Endothelial cell of umbilical vein (primary cell): ENCODE results near the gene UROD. TPM values are rescaled to one million over a fixed set of nuclear protein-coding genes. Genes with fewer than 3 reads are reported as not detected.

Experiments
- BruUV-seq: library from RNA; stranded (reverse); fragments of 400-500 nt; replicated peaks from 2 replicates; lab custom pipeline; 2021; lab: Mats Ljungman, UMichigan
- CTCF ChIA-PET: fragments of 300-600, 350-600 bp; sonication (Branson Sonifier 250); formaldehyde crosslinking; loops from one replicate; lab custom pipeline; 2021; ENCODE audit warnings: antibody characterized with exemption, inconsistent platforms; lab: Charles Lee
- POLR2A ChIA-PET: fragments of 300-600, 350-600 bp; sonication (Branson Sonifier 250); formaldehyde crosslinking; loops from one replicate; lab custom pipeline; 2021; ENCODE audit warnings: antibody characterized with exemption, inconsistent platforms; lab: Charles Lee
- DNase-seq: peaks from one replicate; pipeline ENCODE4 v3.0.0-alpha.2; 2011; ENCODE audit warnings: low read depth, low spot score
- FAIRE-seq: peaks from 2 replicates; lab custom pipeline; 2011; peaks lifted over from hg19 to GRCh38; lab: Jason Lieb, UNC
- H2AFZ ChIP-seq: 2 replicates; pipeline ENCODE4 v1.6.0; 2012; ENCODE audit warnings: low read depth, low read length, control low read depth, inconsistent platforms
- H3K27ac ChIP-seq: 2 replicates; pipeline ENCODE4 v1.5.1; 2011; ENCODE audit warnings: low read depth, mild to moderate bottlenecking, control low read depth, low read length, moderate library complexity; ENCODE audit not compliant: insufficient read depth
- H3K27me3 ChIP-seq, 2 experiments: 2 replicates each; pipeline versions ENCODE4 v1.6.0 to v1.6.1; 2011; ENCODE audit warnings: low read length in 2 of 2, mixed read lengths in 1 of 2; ENCODE audit not compliant: control insufficient read depth in 2 of 2, insufficient read depth in 2 of 2
- H3K36me3 ChIP-seq, 2 experiments: 2 replicates in 1 of 2; 3 replicates in 1 of 2; pipeline ENCODE4 v1.5.1; 2011; ENCODE audit warnings: low read length in 2 of 2, mild to moderate bottlenecking in 1 of 2, moderate library complexity in 1 of 2; ENCODE audit not compliant: control insufficient read depth in 2 of 2, insufficient read depth in 2 of 2; ENCODE audit errors: extremely low read depth in 1 of 2
- H3K4me1 ChIP-seq: 3 replicates; pipeline ENCODE4 v1.5.1; 2011; ENCODE audit warnings: mild to moderate bottlenecking, low read length; ENCODE audit not compliant: control insufficient read depth, insufficient read depth; ENCODE audit errors: extremely low read depth
- H3K4me2 ChIP-seq: 2 replicates; pipeline ENCODE4 v1.6.1; 2011; ENCODE audit warnings: low read length, control low read depth, mixed read lengths; ENCODE audit not compliant: insufficient read depth
- H3K4me3 ChIP-seq, 3 experiments: fragments of 200-600 bp in 1 of 3; sonication (generic), shearing (Covaris generic) in 1 of 3; replicated peaks in 1 of 3; 2 replicates each; pipeline ENCODE4 v1.5.1; 2011 to 2016; ENCODE audit warnings: control low read depth in 3 of 3, low read length in 3 of 3, mild to moderate bottlenecking in 2 of 3, inconsistent platforms in 1 of 3, low read depth in 1 of 3, moderate library complexity in 1 of 3; ENCODE audit not compliant: insufficient read depth in 1 of 3
- H3K79me2 ChIP-seq: 2 replicates; pipeline ENCODE4 v1.6.0; 2012; ENCODE audit warnings: low read length, inconsistent platforms; ENCODE audit not compliant: control insufficient read depth, insufficient read depth
- H3K9ac ChIP-seq: replicated peaks from 2 replicates; pipeline ENCODE3; 2011; ENCODE audit warnings: low read length, control low read depth; ENCODE audit not compliant: insufficient read depth; ENCODE audit errors: extremely low read depth
- H3K9me1 ChIP-seq: replicated peaks from 3 replicates; pipeline ENCODE4 v1.6.0; 2011; ENCODE audit warnings: mild to moderate bottlenecking, low read length; ENCODE audit not compliant: control insufficient read depth, insufficient read depth; ENCODE audit errors: extremely low read depth
- H3K9me3 ChIP-seq: replicated peaks from 2 replicates; pipeline ENCODE4 v1.5.1; 2012; ENCODE audit warnings: low read length, inconsistent platforms; ENCODE audit not compliant: control insufficient read depth, insufficient read depth
- H4K20me1 ChIP-seq: replicated peaks from 2 replicates; pipeline ENCODE3; 2011; ENCODE audit warnings: mild to moderate bottlenecking, low read length; ENCODE audit not compliant: control insufficient read depth, insufficient read depth; ENCODE audit errors: extremely low read depth
- EZH2 ChIP-seq: IDR thresholded peaks from 2 replicates; pipeline ENCODE4 v1.6.1; 2012; ENCODE audit warnings: borderline replicate concordance, low read depth, mild to moderate bottlenecking, moderate library complexity, low read length, inconsistent platforms; ENCODE audit not compliant: severe bottlenecking
- FOS ChIP-seq: IDR thresholded peaks from 2 replicates; pipeline ENCODE4 v1.6.1; 2011; ENCODE audit warnings: mild to moderate bottlenecking, low read length, moderate library complexity, borderline replicate concordance; ENCODE audit not compliant: insufficient read depth
- GATA2 ChIP-seq: IDR thresholded peaks from 2 replicates; pipeline ENCODE4 v1.7.0; 2011; ENCODE audit warnings: low read depth, mild to moderate bottlenecking, moderate library complexity, mixed read lengths, low read length; ENCODE audit not compliant: insufficient read length, insufficient read depth
- JUN ChIP-seq: IDR thresholded peaks from 2 replicates; pipeline ENCODE4 v1.6.1; 2011; ENCODE audit warnings: borderline replicate concordance, low read depth; ENCODE audit not compliant: insufficient read length, insufficient read depth
- MYC ChIP-seq: IDR thresholded peaks from one replicate; pipeline ENCODE4 v1.6.1; 2011; ENCODE audit warnings: mild to moderate bottlenecking, low read depth, low read length
- POLR2A ChIP-seq: IDR thresholded peaks from 2 replicates; pipeline ENCODE4 v1.6.1; 2012; ENCODE audit warnings: low read depth, mild to moderate bottlenecking, control low read depth, low read length
- POLR2AphosphoS5 ChIP-seq: IDR thresholded peaks from 2 replicates; pipeline ENCODE4 v1.6.1; 2012; ENCODE audit warnings: low read depth, mild to moderate bottlenecking, control low read depth, low read length, moderate library complexity; ENCODE audit not compliant: insufficient read depth
- dilution Hi-C: fragments of 300-500 bp; cut with MboI; formaldehyde crosslinking; loops from one replicate; pipeline ENCODE4 v1.15.0; 2019; ENCODE audit warnings: low sequenced_read_pairs; ENCODE audit not compliant: extremely low pct_ligation_motif_present
- intact Hi-C: fragments of 100-400 bp; cut with micrococcal nuclease; formaldehyde crosslinking; loops from one replicate; pipeline ENCODE4 v1.10.0; 2022
- polyA plus RNA-seq, 4 experiments: library from polyadenylated mRNA; depleted of rRNA in 3 of 4; stranded (reverse) in 3 of 4; unstranded in 1 of 4; fragments of >200 nt; gene quantifications; 2 replicates each; pipeline versions ENCODE4 v1.2.1 to v1.2.3, GENCODE V29; 2011 to 2012; ENCODE audit warnings: missing spikeins in 1 of 4
- total RNA-seq: library from RNA; stranded (reverse); gene quantifications from 2 replicates; pipeline ENCODE4 v1.2.3, GENCODE V29; 2021
- TF ChIP-seq, protein P1 (sequence below): IDR thresholded peaks from 2 replicates; pipeline ENCODE4 v1.6.1; 2011; ENCODE audit not compliant: insufficient read depth, insufficient read length
- TF ChIP-seq, protein P2 (sequence below), 2 donors: IDR thresholded peaks; 1 replicate in 1 of 2; 2 replicates in 1 of 2; pipeline ENCODE4 v1.5.1; 2011; ENCODE audit warnings: low read length in 2 of 2, mild to moderate bottlenecking in 2 of 2, moderate library complexity in 2 of 2, control low read depth in 1 of 2, inconsistent platforms in 1 of 2, low read depth in 1 of 2; ENCODE audit not compliant: insufficient read depth in 1 of 2; ENCODE audit errors: extremely low read depth in 1 of 2

UROD gene
- total and polyA plus RNA-seq, 2 donors (not counting 3 experiments of a cell fraction or from before 2014, with no cell fraction given): 192 to 636 TPM

DNA sequence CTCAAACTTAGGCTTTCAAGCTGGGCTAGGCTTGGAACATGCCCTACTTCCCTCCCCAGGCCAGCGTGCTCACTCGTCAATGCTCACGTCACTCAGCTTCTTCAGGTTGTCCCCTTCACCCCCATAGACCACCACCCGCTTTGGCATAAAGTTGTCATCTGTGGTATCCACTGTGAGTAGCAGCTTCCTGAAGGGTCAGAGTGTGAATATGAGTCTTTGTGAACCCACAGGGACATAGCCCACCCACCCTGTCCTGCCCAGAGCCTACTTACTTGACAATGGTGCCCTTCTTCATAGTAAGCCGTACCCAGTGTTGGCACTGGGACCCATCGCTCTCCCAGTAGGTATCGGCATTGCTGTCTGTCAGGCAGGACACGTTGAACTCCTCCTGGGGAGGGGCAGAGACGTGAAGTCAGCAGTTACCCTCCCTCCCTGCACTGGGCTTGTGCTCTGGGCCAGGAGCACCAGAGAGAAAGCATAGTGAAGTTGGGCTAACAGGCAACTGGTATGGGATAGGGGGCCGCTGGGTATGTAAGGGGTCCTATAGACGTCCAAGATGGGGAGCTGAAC is 2.7 kb upstream of the UROD start:
- Histone ChIP-seq H3K4me2 (no peak overlapping the region), H3K4me1 (peaks cover 28% of the 10 kb centered on the region), H2AFZ (no peak overlapping the region), H3K4me3 (no peak overlapping the region), H3K27me3 (no peaks in the 10 kb centered on the region), H3K9me1 (no peaks in the 10 kb centered on the region), H4K20me1 (no peaks in the 10 kb centered on the region), H3K27ac (no peak overlapping the region), H3K36me3 (peaks cover 17 to 47% of the 10 kb centered on the region in 2 experiments), H3K9ac (no peak overlapping the region), H3K79me2 (peaks cover 22% of the 10 kb centered on the region), H3K9me3 (no peaks in the 10 kb centered on the region)
- dilution Hi-C loops (no loop called here), intact Hi-C loops (no loop called here)
- POLR2A ChIA-PET: no interaction called here
- no TSS peak for BruUV-seq
- FAIRE-seq (no peak), DNase-seq (no peak)
- CTCF ChIA-PET: interaction anchor here (4.1 to 12.8 kb wide), 2 partner anchors 173 to 290 kb away, joined by 60 to 556 read pairs; no protein-coding TSS in a partner anchor
- TF ChIP-seq POLR2A (no peak), MYC (no peak), EZH2 (no peak), POLR2AphosphoS5 (no peak), JUN (no peak), FOS (no peak), GATA2 (no peak)
- TF ChIP-seq, protein P1, sequence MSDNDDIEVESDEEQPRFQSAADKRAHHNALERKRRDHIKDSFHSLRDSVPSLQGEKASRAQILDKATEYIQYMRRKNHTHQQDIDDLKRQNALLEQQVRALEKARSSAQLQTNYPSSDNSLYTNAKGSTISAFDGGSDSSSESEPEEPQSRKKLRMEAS: no peak
- TF ChIP-seq, protein P2, sequence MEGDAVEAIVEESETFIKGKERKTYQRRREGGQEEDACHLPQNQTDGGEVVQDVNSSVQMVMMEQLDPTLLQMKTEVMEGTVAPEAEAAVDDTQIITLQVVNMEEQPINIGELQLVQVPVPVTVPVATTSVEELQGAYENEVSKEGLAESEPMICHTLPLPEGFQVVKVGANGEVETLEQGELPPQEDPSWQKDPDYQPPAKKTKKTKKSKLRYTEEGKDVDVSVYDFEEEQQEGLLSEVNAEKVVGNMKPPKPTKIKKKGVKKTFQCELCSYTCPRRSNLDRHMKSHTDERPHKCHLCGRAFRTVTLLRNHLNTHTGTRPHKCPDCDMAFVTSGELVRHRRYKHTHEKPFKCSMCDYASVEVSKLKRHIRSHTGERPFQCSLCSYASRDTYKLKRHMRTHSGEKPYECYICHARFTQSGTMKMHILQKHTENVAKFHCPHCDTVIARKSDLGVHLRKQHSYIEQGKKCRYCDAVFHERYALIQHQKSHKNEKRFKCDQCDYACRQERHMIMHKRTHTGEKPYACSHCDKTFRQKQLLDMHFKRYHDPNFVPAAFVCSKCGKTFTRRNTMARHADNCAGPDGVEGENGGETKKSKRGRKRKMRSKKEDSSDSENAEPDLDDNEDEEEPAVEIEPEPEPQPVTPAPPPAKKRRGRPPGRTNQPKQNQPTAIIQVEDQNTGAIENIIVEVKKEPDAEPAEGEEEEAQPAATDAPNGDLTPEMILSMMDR (IDR thresholded peaks at IDR 0.05; ENCODE audit: extremely low read depth in 1 of 2, insufficient read depth in 1 of 2, low read depth in 1 of 2, low read length in 2 of 2): no peak
